ENCODE data around the gene ZBTB20.

DNA sequence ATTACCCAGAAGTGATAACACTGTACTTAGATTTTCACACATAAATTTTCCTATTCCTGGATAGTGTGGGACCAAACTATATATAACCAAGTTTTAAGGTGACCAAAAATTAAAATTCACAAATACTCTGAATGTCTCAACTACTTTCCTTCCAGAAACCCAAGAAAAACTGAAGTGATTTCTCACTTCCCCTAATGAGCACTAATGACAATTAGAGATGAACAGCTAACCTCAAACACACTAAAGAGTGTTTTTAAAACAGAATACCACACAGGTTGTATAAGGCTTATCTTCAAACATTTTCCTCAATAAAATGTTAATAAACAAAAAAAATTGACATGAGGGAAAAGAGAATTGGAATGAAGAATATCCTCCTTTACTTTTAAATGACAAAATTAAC, 188.2 kb downstream of the ZBTB20 start:
- TF ChIP-seq, protein P1, sequence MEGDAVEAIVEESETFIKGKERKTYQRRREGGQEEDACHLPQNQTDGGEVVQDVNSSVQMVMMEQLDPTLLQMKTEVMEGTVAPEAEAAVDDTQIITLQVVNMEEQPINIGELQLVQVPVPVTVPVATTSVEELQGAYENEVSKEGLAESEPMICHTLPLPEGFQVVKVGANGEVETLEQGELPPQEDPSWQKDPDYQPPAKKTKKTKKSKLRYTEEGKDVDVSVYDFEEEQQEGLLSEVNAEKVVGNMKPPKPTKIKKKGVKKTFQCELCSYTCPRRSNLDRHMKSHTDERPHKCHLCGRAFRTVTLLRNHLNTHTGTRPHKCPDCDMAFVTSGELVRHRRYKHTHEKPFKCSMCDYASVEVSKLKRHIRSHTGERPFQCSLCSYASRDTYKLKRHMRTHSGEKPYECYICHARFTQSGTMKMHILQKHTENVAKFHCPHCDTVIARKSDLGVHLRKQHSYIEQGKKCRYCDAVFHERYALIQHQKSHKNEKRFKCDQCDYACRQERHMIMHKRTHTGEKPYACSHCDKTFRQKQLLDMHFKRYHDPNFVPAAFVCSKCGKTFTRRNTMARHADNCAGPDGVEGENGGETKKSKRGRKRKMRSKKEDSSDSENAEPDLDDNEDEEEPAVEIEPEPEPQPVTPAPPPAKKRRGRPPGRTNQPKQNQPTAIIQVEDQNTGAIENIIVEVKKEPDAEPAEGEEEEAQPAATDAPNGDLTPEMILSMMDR (IDR thresholded peaks at IDR 0.05; ENCODE audit: low read length), result no peak
- TF ChIP-seq EZH2 (optimal IDR thresholded peaks at IDR 0.05; ENCODE audit: low read depth, low read length), result no peak

Measured in MM.1S (cell line).